Subcutaneous abdominal adipose tissue (tissue), 5 donors: ENCODE results near the gene GABBR2.

Source experiments
- H3K27ac ChIP-seq: one replicate; pipeline ENCODE4 v1.7.0; 2013; ENCODE audit warnings: low read depth, mild to moderate bottlenecking, inconsistent platforms, low read length, moderate library complexity
- H3K27me3 ChIP-seq, 5 donors: one replicate each; pipeline ENCODE4 v1.7.0; 2013; ENCODE audit warnings: low read length in 5 of 5, inconsistent platforms in 1 of 5; ENCODE audit not compliant: control insufficient read depth in 5 of 5, insufficient read depth in 4 of 5
- H3K36me3 ChIP-seq, 5 donors: one replicate each; pipeline ENCODE4 v1.7.0; 2013; ENCODE audit warnings: low read length in 5 of 5; ENCODE audit not compliant: control insufficient read depth in 5 of 5, insufficient read depth in 5 of 5
- H3K4me1 ChIP-seq, 5 donors: one replicate each; pipeline ENCODE4 v1.7.0; 2013; ENCODE audit warnings: low read length in 5 of 5, mild to moderate bottlenecking in 3 of 5, moderate library complexity in 1 of 5; ENCODE audit not compliant: control insufficient read depth in 5 of 5, insufficient read depth in 5 of 5
- H3K4me3 ChIP-seq, 5 donors: one replicate each; pipeline ENCODE4 v1.7.0; 2013; ENCODE audit warnings: low read length in 5 of 5, low read depth in 1 of 5
- H3K9ac ChIP-seq, 5 donors: one replicate each; pipeline ENCODE4 v1.7.0; 2013; ENCODE audit warnings: low read length in 5 of 5, mild to moderate bottlenecking in 4 of 5, moderate library complexity in 3 of 5
- H3K9me3 ChIP-seq, 5 donors: one replicate each; pipeline ENCODE4 v1.7.0; 2013; ENCODE audit warnings: low read length in 5 of 5; ENCODE audit not compliant: control insufficient read depth in 5 of 5
- donor health status: healthy.
- donor health status: healthy.
- donor health status: healthy.
- donor health status: healthy.
- donor health status: healthy.

The GABBR2 gene

DNA sequence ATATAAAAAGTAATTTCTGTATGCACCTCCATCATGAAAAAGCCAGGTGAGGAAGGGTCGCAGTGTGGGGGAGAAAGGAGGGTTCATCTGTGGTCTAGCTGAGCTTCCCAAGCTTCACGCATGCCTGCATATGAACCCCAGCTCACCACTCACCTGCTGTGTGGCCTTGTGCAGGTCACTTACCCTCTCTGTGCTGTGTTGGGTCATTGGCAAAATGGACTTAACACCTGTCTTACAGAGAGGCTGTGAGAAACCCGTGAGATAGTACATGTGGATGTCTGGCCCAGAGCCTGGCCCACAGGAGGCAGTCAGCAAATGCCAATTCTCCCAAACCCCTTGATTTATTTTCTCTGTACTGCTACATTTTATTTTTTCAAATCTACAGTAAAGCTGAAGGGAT is 88.9 kb downstream of the GABBR2 start:
- H3K36me3 ChIP-seq = no peaks in the 10 kb centered on the region

DNA sequence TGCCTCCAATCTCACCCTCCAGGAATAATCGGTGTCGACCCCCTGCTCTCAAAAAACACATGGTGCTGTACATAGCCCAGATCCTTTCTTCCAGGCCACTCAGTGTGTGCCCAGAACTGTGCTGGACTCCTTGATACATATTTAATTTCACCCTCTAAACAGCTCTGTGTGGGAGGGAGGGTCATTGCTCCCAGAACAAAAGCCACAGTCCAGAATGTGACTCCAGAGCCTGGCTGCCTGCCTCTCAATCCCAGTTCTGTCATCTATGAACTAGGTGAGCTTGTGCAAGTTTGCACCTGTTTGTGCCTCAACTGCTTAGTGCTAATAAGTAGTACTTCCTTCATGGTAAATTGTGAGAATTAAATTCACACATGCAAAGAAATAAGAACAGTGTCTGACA is 93.1 kb downstream of the GABBR2 start:
- Histone ChIP-seq H3K27ac (no peak overlapping the region), H3K9ac (no peak overlapping the region), H3K9me3 (no peaks in the 10 kb centered on the region), H3K4me1 (no peaks in the 10 kb centered on the region), H3K4me3 (no peak overlapping the region), H3K27me3 (peaks cover 0 to 3% (median 2%) of the 10 kb centered on the region in 5 donors), H3K36me3 (no peaks in the 10 kb centered on the region)

More for the DNA sequence above, 88.9 kb downstream of the GABBR2 start:
- Histone ChIP-seq H3K4me3 (no peak overlapping the region), H3K9me3 (no peaks in the 10 kb centered on the region), H3K4me1 (no peaks in the 10 kb centered on the region), H3K27me3 (peaks cover 0 to 6% (median 2%) of the 10 kb centered on the region in 5 donors), H3K9ac (no peak overlapping the region), H3K27ac (no peak overlapping the region)

DNA sequence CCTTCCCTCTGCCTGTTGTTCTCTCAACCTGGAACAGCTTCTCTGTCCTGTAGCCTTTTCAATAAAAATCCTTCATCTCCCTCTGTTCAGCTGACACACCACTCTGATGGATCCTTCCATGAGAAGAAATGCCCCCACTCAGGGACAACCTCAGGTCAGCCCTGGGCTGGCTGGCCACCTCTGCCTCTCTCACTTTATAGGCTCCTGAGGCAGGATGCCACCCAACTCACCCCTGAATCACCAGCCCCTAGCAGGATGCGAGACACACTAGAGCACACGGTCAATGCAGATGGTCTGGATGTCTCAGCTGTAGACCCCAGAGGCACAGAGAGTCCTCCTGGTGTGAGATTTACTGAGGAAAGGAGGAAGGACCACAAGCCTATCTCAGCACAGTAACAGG is 93.8 kb downstream of the GABBR2 start:
- no peak overlapping the region for H3K4me3 ChIP-seq
- no peak overlapping the region for H3K9ac ChIP-seq
- H3K4me1 ChIP-seq = no peaks in the 10 kb centered on the region
- H3K36me3 ChIP-seq = no peaks in the 10 kb centered on the region
- H3K27me3 ChIP-seq = peaks cover 0 to 5% (median 3%) of the 10 kb centered on the region in 5 donors
- no peaks in the 10 kb centered on the region for H3K9me3 ChIP-seq
- H3K27ac ChIP-seq = no peak overlapping the region

DNA sequence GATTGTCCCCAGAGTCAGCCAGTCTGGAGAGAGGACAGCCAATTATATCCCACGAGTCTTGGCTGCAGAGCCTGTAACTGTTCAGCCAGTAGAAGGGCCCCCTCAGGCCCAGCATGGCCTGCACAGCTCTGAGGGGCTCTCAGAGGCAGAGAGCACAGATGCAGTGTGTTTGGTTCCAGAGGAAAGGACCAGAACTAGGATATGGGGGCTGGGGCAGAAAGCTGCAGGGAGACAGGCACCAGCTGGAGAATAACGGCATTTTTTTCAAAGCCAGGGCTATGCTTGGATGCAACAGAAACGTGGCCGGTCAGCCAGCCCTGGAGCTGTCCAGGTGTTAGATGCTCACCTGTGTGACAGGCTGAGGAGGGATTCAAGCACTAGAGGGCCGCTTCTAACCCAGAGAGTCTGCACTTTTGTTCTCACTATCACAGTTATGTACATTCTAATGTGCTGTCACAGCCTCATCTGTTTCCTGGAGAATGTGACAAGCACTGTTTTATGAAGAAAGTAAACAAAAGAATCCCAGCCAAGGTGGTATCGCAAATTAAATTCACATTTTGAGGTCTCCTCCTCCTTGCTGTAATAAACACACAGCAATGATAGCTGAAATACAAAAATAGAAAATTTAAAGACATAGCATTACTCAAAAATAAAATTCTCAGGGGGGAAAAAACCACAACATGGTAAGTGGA is 96.5 kb downstream of the GABBR2 start:
- Histone ChIP-seq H3K27me3 (peaks cover 0 to 11% (median 3%) of the 10 kb centered on the region in 5 donors), H3K9ac (no peak overlapping the region), H3K27ac (no peak overlapping the region), H3K9me3 (no peaks in the 10 kb centered on the region), H3K4me3 (no peak overlapping the region), H3K36me3 (no peaks in the 10 kb centered on the region), H3K4me1 (no peaks in the 10 kb centered on the region)

DNA sequence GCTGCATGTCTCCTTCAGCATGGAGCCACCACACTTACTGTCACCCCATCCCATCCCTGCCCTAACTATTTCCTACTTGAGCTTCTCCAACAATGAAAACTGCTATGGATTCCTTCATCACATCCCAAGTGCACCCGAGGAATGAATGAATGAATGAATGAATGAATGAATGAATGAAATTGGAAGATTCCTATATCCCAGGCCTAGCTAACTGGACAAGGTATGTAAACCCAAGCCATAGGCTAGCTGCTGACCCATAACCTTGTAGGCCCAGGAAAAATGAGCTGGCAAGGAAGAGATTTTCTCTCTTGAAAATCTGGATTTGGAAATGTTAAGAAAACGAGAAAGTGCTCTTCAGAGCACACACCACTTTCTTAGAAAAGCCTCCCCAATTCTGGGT is 97.4 kb downstream of the GABBR2 start:
- Histone ChIP-seq H3K27ac (no peak overlapping the region), H3K27me3 (peaks cover 0 to 11% (median 3%) of the 10 kb centered on the region in 5 donors)

DNA sequence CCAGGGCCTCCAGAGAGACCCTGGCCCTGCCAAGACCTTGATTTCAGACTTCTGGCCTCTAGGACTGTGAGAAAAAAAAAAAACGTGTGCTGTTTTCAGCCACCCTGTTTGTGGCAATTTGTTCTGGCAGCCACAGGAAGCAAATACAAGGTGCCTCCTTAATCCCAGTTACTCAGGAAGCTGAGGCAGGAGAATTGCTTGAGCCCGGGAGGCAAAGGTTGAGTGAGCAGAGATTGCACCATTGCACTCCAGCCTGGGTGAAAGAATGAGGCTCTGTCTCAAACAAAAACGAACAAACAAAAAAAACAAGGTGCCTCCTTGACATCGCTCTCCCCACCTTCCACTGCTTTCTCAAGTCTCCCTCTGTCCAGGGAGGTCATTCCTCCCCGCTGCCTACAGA is 98.0 kb downstream of the GABBR2 start:
- no peak overlapping the region for H3K9ac ChIP-seq
- no peak overlapping the region for H3K4me3 ChIP-seq
- no peaks in the 10 kb centered on the region for H3K4me1 ChIP-seq
- no peaks in the 10 kb centered on the region for H3K9me3 ChIP-seq
- no peak overlapping the region for H3K27ac ChIP-seq
- H3K36me3 ChIP-seq = no peaks in the 10 kb centered on the region
- peaks cover 0 to 11% (median 3%) of the 10 kb centered on the region in 5 donors for H3K27me3 ChIP-seq

More for the DNA sequence above, 97.4 kb downstream of the GABBR2 start:
- no peaks in the 10 kb centered on the region for H3K9me3 ChIP-seq
- H3K4me3 ChIP-seq = no peak overlapping the region
- H3K9ac ChIP-seq = no peak overlapping the region
- H3K4me1 ChIP-seq = no peaks in the 10 kb centered on the region
- H3K36me3 ChIP-seq = no peaks in the 10 kb centered on the region

DNA sequence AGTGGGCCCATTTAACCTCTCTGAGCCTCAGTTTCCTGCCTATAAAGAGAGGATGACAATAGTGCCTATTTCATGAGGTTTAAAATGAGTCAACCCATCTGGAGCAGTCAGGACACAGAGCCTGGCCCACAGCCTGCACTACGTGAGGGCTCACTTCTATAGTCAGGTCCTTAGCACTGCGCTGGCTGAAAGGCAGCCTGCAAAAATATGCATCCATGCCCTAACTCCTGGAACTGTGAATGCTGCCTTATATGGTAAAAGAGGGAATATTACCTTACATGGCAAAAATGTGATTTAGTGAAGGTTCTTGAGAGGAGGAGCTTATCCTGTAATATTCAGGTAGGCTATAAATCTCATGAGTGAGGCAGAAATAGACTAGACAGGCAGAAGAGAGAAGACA is 98.5 kb downstream of the GABBR2 start:
- peaks cover 3 to 11% (median 3%) of the 10 kb centered on the region in 5 donors for H3K27me3 ChIP-seq
- no peak overlapping the region for H3K9ac ChIP-seq
- no peaks in the 10 kb centered on the region for H3K36me3 ChIP-seq
- H3K4me1 ChIP-seq = no peaks in the 10 kb centered on the region
- H3K27ac ChIP-seq = no peak overlapping the region
- H3K9me3 ChIP-seq = no peaks in the 10 kb centered on the region
- H3K4me3 ChIP-seq = no peak overlapping the region

DNA sequence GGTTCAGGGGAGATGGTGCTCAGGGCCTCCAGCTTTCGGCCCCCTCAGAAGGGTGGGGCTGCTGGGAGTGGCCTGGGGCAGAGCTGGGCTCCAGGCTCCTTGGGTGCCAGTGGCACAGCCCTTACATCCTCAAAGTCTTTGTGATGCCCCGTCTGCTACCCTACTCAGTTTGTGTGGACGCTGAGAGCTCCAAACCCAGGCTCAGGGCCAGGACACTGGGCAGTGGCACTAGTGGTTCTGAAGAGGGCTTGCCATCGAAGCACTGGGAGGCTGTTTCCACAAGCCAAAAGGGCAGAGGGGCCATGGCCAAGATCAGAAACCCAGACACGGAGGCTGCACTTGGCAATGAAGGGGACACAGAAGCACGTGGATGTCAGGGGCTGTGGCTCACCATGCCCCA is 99.1 kb downstream of the GABBR2 start:
- H3K27me3 ChIP-seq = peaks cover 3 to 8% (median 3%) of the 10 kb centered on the region in 5 donors
- no peak overlapping the region for H3K9ac ChIP-seq
- no peaks in the 10 kb centered on the region for H3K4me1 ChIP-seq
- no peak overlapping the region for H3K27ac ChIP-seq
- no peaks in the 10 kb centered on the region for H3K36me3 ChIP-seq
- H3K9me3 ChIP-seq = no peaks in the 10 kb centered on the region
- H3K4me3 ChIP-seq = no peak overlapping the region

DNA sequence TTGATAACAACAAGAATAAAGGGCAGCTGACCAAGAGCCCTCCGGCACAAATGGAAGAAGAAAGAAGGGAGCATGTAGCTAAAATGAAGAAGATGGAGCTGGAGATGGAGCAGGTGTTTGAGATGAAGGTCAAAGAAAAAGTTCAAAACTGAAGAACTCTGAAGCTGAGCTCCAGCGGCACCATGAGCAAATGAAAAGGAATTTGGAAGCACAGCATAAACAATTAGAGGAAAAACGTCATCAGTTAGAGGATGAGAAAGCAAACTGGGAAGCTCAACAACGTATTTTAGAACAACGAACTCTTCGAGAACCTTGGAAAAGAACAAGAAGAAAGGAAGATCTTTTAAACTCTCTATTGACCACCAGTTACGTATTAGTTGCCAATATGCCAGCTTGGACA is 100.9 kb downstream of the GABBR2 start:
- Histone ChIP-seq H3K9me3 (no peaks in the 10 kb centered on the region), H3K36me3 (no peaks in the 10 kb centered on the region), H3K27ac (no peak overlapping the region), H3K4me1 (peaks cover 0 to 5% (median 3%) of the 10 kb centered on the region in 5 donors), H3K9ac (no peak overlapping the region), H3K27me3 (peaks cover 0 to 8% (median 3%) of the 10 kb centered on the region in 5 donors), H3K4me3 (no peak overlapping the region)

DNA sequence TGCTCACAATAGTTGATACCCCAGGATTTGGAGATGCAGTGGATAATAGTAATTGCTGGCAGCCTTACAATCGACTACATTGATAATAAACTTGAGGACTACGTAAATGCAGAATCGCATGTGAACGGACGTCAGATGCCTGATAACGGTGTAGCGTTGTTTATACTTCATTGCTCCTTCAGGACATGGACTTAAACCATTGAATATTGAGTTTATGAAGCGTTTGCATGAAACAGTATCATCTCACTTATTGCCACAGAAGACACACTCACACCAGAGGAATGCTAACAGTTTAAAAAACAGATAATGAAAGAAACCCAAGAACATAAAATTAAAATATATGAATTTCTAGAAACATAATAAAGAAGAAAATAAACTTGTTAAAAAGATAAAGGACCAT is 101.6 kb downstream of the GABBR2 start:
- Histone ChIP-seq H3K27me3 (peaks cover 0 to 8% (median 3%) of the 10 kb centered on the region in 5 donors), H3K27ac (no peak overlapping the region), H3K36me3 (no peaks in the 10 kb centered on the region), H3K4me3 (no peak overlapping the region), H3K9ac (no peak overlapping the region), H3K4me1 (peaks cover 0 to 7% (median 5%) of the 10 kb centered on the region in 5 donors), H3K9me3 (no peaks in the 10 kb centered on the region)
